ENCODE measurements around the gene XKR8.

- TF ChIP-seq, protein P1, sequence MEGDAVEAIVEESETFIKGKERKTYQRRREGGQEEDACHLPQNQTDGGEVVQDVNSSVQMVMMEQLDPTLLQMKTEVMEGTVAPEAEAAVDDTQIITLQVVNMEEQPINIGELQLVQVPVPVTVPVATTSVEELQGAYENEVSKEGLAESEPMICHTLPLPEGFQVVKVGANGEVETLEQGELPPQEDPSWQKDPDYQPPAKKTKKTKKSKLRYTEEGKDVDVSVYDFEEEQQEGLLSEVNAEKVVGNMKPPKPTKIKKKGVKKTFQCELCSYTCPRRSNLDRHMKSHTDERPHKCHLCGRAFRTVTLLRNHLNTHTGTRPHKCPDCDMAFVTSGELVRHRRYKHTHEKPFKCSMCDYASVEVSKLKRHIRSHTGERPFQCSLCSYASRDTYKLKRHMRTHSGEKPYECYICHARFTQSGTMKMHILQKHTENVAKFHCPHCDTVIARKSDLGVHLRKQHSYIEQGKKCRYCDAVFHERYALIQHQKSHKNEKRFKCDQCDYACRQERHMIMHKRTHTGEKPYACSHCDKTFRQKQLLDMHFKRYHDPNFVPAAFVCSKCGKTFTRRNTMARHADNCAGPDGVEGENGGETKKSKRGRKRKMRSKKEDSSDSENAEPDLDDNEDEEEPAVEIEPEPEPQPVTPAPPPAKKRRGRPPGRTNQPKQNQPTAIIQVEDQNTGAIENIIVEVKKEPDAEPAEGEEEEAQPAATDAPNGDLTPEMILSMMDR (conservative IDR thresholded peaks at IDR 0.05), result no peak
- TF ChIP-seq ZFX (IDR thresholded peaks at IDR 0.05), result no peak
Observed at GRCh38 chr1:27922272-27922671, 37.5 kb upstream of the XKR8 start.
